Stomach smooth muscle (tissue), 2 donors: ENCODE data around the gene TJP1.
"Not testable (repeated sequence)": the region's sequence is repeated elsewhere in the genome, so short reads cannot be mapped to it uniquely, and the experiment has no call there.

Experiments
- H3K27ac ChIP-seq: one replicate; pipeline ENCODE4 v1.7.0; 2013; ENCODE audit warnings: mild to moderate bottlenecking, low read length, inconsistent platforms
- H3K27me3 ChIP-seq, 2 donors: one replicate each; pipeline ENCODE4 v1.7.0; 2013; ENCODE audit warnings: low read length in 2 of 2; ENCODE audit not compliant: insufficient read depth in 2 of 2, control insufficient read depth in 1 of 2
- H3K36me3 ChIP-seq, 2 donors: one replicate each; pipeline ENCODE4 v1.7.0; 2013; ENCODE audit warnings: low read length in 2 of 2; ENCODE audit not compliant: control insufficient read depth in 2 of 2, insufficient read depth in 2 of 2
- H3K4me1 ChIP-seq: one replicate; pipeline ENCODE4 v1.7.0; 2013; ENCODE audit warnings: low read length; ENCODE audit not compliant: control insufficient read depth, insufficient read depth
- H3K4me3 ChIP-seq, 2 donors: one replicate each; pipeline ENCODE4 v1.7.0; 2013; ENCODE audit warnings: low read length in 2 of 2
- H3K9ac ChIP-seq, 2 donors: one replicate each; pipeline ENCODE4 v1.7.0; 2013; ENCODE audit warnings: low read length in 2 of 2, mild to moderate bottlenecking in 1 of 2
- H3K9me3 ChIP-seq, 2 donors: one replicate each; pipeline ENCODE4 v1.7.0; 2013; ENCODE audit warnings: low read length in 2 of 2; ENCODE audit not compliant: control insufficient read depth in 2 of 2
- donor health status: healthy.
- donor health status: Pancreatic carcinoma.

Gene TJP1

GRCh38 chr15:29776859-29777258 lies 45.4 kb downstream of the TJP1 start:
- H3K9me3 ChIP-seq = no peaks in the 10 kb centered on the region
- no peaks in the 10 kb centered on the region for H3K36me3 ChIP-seq
- no peaks in the 10 kb centered on the region for H3K27me3 ChIP-seq
- H3K4me3 ChIP-seq = no peak overlapping the region
- H3K4me1 ChIP-seq = peaks cover 5% of the 10 kb centered on the region
- no peak overlapping the region for H3K9ac ChIP-seq
- no peak overlapping the region for H3K27ac ChIP-seq

DNA sequence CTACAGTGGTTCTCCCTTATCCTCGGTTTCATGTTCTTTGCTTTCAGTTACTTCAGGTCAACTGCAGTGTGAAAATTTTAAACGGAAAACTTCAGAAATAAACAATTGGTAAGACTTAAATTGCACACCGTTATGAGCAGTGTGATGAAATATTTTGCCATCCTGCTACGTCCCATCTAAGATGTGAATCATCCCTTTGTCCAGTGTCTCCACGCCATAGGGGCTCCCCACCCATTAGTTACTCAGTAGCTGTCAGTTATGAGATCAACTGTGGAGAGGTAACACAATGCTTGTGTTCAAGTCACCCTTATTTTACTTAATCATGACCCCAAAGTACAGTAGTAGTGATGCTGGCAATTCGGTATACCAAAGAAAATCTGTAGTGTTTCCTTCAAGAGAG lies 47.4 kb downstream of the TJP1 start:
- H3K27ac ChIP-seq = no peak overlapping the region
- H3K9me3 ChIP-seq = no peaks in the 10 kb centered on the region
- H3K36me3 ChIP-seq = peaks cover 3 to 4% of the 10 kb centered on the region in 2 donors
- peaks cover 5% of the 10 kb centered on the region for H3K4me1 ChIP-seq
- H3K27me3 ChIP-seq = no peaks in the 10 kb centered on the region
- no peak overlapping the region for H3K9ac ChIP-seq
- H3K4me3 ChIP-seq = no peak overlapping the region

GRCh38 chr15:29773816-29774215 lies 48.5 kb downstream of the TJP1 start:
- peaks cover 8 to 9% of the 10 kb centered on the region in 2 donors for H3K36me3 ChIP-seq
- H3K4me1 ChIP-seq = peaks cover 5% of the 10 kb centered on the region
- H3K27ac ChIP-seq = no peak overlapping the region
- H3K27me3 ChIP-seq = no peaks in the 10 kb centered on the region
- no peak overlapping the region for H3K4me3 ChIP-seq
- H3K9ac ChIP-seq = no peak overlapping the region
- H3K9me3 ChIP-seq = no peaks in the 10 kb centered on the region

GRCh38 chr15:29773000-29773399 lies 49.3 kb downstream of the TJP1 start:
- H3K4me3 ChIP-seq = no peak overlapping the region
- no peak overlapping the region for H3K9ac ChIP-seq
- no peak overlapping the region for H3K27ac ChIP-seq
- H3K4me1 ChIP-seq = no peaks in the 10 kb centered on the region
- H3K27me3 ChIP-seq = no peaks in the 10 kb centered on the region
- H3K9me3 ChIP-seq = no peaks in the 10 kb centered on the region
- peaks cover 8 to 9% of the 10 kb centered on the region in 2 donors for H3K36me3 ChIP-seq

GRCh38 chr15:29770796-29771195 lies 51.5 kb downstream of the TJP1 start:
- no peak overlapping the region for H3K4me3 ChIP-seq
- H3K36me3 ChIP-seq = peaks cover 8 to 9% of the 10 kb centered on the region in 2 donors
- H3K27ac ChIP-seq = no peak overlapping the region
- no peak overlapping the region for H3K9ac ChIP-seq
- H3K9me3 ChIP-seq = no peaks in the 10 kb centered on the region
- peaks cover under 1% of the 10 kb centered on the region for H3K4me1 ChIP-seq
- H3K27me3 ChIP-seq = no peaks in the 10 kb centered on the region

- H3K36me3 ChIP-seq = peaks cover 10 to 21% of the 10 kb centered on the region in 2 donors
- H3K4me1 ChIP-seq = peaks cover 4% of the 10 kb centered on the region
- H3K9me3 ChIP-seq = no peaks in the 10 kb centered on the region
- peak overlapping the region in 1 of 2 donors; percentile 20 for H3K9ac ChIP-seq
- H3K4me3 ChIP-seq = no peak overlapping the region
- H3K27me3 ChIP-seq = no peaks in the 10 kb centered on the region
- H3K27ac ChIP-seq = no peak overlapping the region
Measured at GRCh38 chr15:29765898-29766527, 56.3 kb downstream of the TJP1 start.

GRCh38 chr15:29765234-29765841 lies 56.9 kb downstream of the TJP1 start:
- Histone ChIP-seq H3K9ac (no peak overlapping the region), H3K36me3 (peaks cover 9 to 20% of the 10 kb centered on the region in 2 donors), H3K4me3 (no peak overlapping the region), H3K9me3 (no peaks in the 10 kb centered on the region), H3K27me3 (no peaks in the 10 kb centered on the region), H3K27ac (no peak overlapping the region), H3K4me1 (peaks cover 4% of the 10 kb centered on the region)

- Histone ChIP-seq H3K27me3 (no peaks in the 10 kb centered on the region), H3K27ac (no peak overlapping the region), H3K9ac (no peak overlapping the region), H3K36me3 (peaks cover 2 to 9% of the 10 kb centered on the region in 2 donors), H3K4me3 (no peak overlapping the region), H3K4me1 (peaks cover 6% of the 10 kb centered on the region), H3K9me3 (no peaks in the 10 kb centered on the region)
Measured at GRCh38 chr15:29759596-29759995, 62.7 kb downstream of the TJP1 start.

GRCh38 chr15:29756358-29757267 lies 65.7 kb downstream of the TJP1 start:
- H3K4me3 ChIP-seq = no peak overlapping the region
- H3K27me3 ChIP-seq = no peaks in the 10 kb centered on the region
- peaks cover 6% of the 10 kb centered on the region for H3K4me1 ChIP-seq
- no peak overlapping the region for H3K27ac ChIP-seq
- H3K9me3 ChIP-seq = no peaks in the 10 kb centered on the region
- peaks cover 2 to 7% of the 10 kb centered on the region in 2 donors for H3K36me3 ChIP-seq
- no peak overlapping the region for H3K9ac ChIP-seq

GRCh38 chr15:29754009-29754408 lies 68.3 kb downstream of the TJP1 start:
- not testable (repeated sequence) for H3K27me3 ChIP-seq, H3K4me3 ChIP-seq, H3K36me3 ChIP-seq, H3K27ac ChIP-seq, H3K4me1 ChIP-seq, H3K9ac ChIP-seq, H3K9me3 ChIP-seq
